Aortic smooth muscle cell (primary cell): ENCODE data around the gene CD33. TPM values are rescaled to one million over a fixed set of nuclear protein-coding genes. Genes with fewer than 3 reads are reported as not detected.

ENCODE experiments used
- total RNA-seq: library from RNA; depleted of rRNA; stranded (reverse); fragments of >200 nt; gene quantifications from 2 replicates; pipeline ENCODE4 v1.2.3, GENCODE V29; 2014

The CD33 gene
- not detected in 2 replicates for total RNA-seq

GRCh38 chr19:51224898-51225393, at the start of gene CD33:
TSS of gene CD33 (plus strand) at chr19:51225080. CDS start at chr19:51225119, 39 bp downstream.

DNA sequence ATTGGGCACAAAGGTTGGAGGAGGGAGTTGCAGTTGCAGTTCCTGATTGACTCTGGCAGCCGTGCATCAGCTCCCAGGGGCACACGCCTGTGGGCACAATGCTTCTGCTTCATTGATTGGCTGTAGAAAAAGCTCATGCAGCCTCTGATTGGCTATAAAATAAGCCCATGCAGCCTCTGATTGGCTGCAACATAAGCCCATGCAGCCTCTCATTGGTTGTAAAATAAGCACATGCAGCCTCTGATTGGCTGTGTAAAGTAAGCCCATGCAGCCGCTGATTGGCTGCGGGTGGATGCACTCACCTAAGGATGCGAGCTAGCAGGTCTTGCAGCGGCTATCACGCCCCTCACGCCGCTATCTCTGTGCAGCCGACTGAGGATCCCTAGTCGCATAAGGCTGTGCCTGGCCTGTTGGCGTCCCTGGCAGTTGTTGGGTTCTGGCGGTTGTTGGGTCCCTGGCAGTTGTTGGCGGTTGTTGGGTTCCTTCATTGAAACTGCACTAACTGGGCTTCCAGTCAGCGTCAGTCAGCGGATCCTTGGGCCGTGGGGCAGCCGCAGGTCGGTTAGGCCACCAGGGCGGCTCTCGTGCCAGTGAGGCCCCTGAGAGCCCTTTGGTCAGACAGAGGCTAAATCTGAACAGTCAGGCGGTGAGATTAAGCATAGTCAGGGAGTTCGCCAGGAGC, 26.0 kb downstream of the CD33 start, which contains the start of gene SIGLECL1:
Gene SIGLECL1, plus strand, starts transcription at position 295 of the 682 bp plus-strand sequence. CDS start 12,993 bp downstream, outside the sequence.

Other genes with a start within 250 kb of the CD33 start
- not detected in 2 replicates for gene KLK7, start 241.2 kb upstream of the CD33 start, total RNA-seq
- not detected in 2 replicates for gene KLK8, start 223.5 kb upstream of the CD33 start, total RNA-seq
- not detected in 2 replicates for gene KLK10, start 205.4 kb upstream of the CD33 start, total RNA-seq
- not detected in 2 replicates for gene KLK11, start 198.5 kb upstream of the CD33 start, total RNA-seq
- gene KLK12, start 190.1 kb upstream of the CD33 start, total RNA-seq, result not detected in 2 replicates
- gene KLK13, start 160.0 kb upstream of the CD33 start, total RNA-seq, result not detected in 2 replicates
- gene KLK14, start 142.2 kb upstream of the CD33 start, total RNA-seq, result not detected in 2 replicates
- 3.4 and 3.5 TPM in 2 replicates for gene CTU1, start 116.7 kb upstream of the CD33 start, total RNA-seq
- gene SIGLEC9, start 100.2 kb upstream of the CD33 start, total RNA-seq, result not detected in 2 replicates
- gene SIGLEC7, start 82.8 kb upstream of the CD33 start, total RNA-seq, result not detected in 2 replicates
- gene SIGLECL1, start 26.0 kb downstream of the CD33 start, total RNA-seq, result not detected in 2 replicates
- not detected in 2 replicates for gene IGLON5, start 86.6 kb downstream of the CD33 start, total RNA-seq
- gene VSIG10L, start 117.1 kb downstream of the CD33 start, total RNA-seq, result 0.25 and 0.26 TPM in 2 replicates
- 121 and 171 TPM in 2 replicates for gene ETFB, start 141.3 kb downstream of the CD33 start, total RNA-seq
- not detected in 2 replicates for gene CLDND2, start 143.9 kb downstream of the CD33 start, total RNA-seq
- not detected in 2 replicates for gene NKG7, start 147.6 kb downstream of the CD33 start, total RNA-seq
- not detected in 2 replicates for gene LIM2, start 162.9 kb downstream of the CD33 start, total RNA-seq
- not detected in 2 replicates for gene C19orf84, start 165.5 kb downstream of the CD33 start, total RNA-seq
- not detected in 2 replicates for gene SIGLEC10, start 192.6 kb downstream of the CD33 start, total RNA-seq
- not detected in 2 replicates for gene SIGLEC8, start 233.4 kb downstream of the CD33 start, total RNA-seq